ENCODE data around the gene KRT80. TPM values are rescaled to one million over a fixed set of nuclear protein-coding genes. Genes with fewer than 3 reads are reported as not detected.

Gene KRT80
- total and polyA plus RNA-seq, 3 experiments from 2014 or later, result not detected

DNA sequence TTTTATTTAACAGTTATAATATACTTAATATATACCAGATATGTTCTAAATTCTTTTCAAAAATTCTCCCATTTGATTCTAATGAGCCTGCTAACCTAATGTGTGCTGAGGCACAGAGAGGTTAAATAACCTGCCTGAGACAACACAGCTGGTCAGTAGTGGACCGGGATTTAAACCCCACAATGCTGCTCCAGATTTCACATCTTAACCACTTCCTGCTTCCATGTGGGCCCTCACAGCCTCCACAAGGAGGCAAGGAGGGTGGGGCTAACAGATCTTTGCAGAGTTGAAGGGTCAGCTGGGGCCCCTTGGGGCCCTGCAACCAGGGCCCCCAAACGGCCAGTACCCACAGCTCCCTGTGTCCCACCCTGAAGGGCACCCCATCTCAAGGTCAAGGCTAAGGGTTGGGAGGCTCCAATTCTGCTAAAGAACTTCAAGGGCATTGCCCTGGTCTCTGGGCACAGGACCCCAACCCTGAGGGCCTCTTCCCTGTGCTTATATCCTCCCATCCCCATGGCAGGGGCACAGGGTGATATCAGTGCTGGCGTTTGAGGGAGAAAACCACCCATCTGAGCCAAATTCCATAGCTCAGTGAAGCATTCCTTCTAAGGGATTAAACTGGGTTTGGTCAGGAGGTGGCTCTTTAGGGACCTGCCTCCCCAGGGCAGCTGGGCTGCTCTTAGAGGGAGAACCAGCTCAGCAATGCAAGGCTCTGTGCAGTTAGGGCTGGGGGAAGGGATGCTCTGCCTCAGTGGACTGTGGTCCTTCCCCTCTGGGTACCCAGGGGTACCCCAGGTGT lies 2.2 kb downstream of the KRT80 start:
- Mint-ChIP-seq H3K4me3 (no peak overlapping the region), H3K27ac (no peak overlapping the region), H3K4me1 (peaks cover 0 to 3% (median 3%) of the 10 kb centered on the region in 3 donors), H3K36me3 (no peaks in the 10 kb centered on the region), H3K9me3 (no peaks in the 10 kb centered on the region), H3K27me3 (peaks cover 6 to 9% of the 10 kb centered on the region in 2 donors)
- no peaks in the 10 kb centered on the region for H3K27me3 ChIP-seq (ENCODE audit: insufficient read depth, low read length, poor library complexity, severe bottlenecking)
- CTCF ChIA-PET, result no interaction called here
- H3K27ac ChIP-seq (ENCODE audit: low read depth, low read length), result no peak overlapping the region
- no peaks in the 10 kb centered on the region for H3K36me3 ChIP-seq (ENCODE audit: insufficient read depth, low read length)
- H3K9me3 ChIP-seq (ENCODE audit: low read length), result no peaks in the 10 kb centered on the region
- DNase-seq, result no peak
- no peaks in the 10 kb centered on the region for H3K4me1 ChIP-seq (ENCODE audit: insufficient read depth, low read length)
- no peak overlapping the region for H3K4me3 ChIP-seq (ENCODE audit: low read length)
- POLR2A ChIA-PET, result no interaction called here

DNA sequence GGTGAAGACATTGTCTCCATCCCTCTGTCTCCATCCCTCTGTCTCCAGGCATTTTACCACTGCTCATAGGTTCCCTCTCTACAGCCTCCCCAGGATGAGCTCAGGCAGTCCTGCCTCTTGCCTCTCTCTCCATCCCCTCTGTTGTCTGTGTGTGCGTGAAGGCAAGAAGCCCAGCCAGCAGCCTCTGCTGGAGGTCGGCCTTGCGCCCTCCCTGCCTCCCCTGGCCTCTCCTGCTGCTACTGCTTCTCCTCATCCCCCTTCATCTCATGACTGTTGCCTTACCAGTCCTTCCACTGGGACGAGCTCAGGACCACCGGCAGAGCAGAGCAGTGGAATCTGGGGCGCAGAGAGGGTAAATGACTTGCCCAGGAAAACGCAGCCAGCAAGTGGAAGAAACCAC lies 3.2 kb downstream of the KRT80 start:
- H3K4me1 ChIP-seq (ENCODE audit: insufficient read depth, low read length), result no peaks in the 10 kb centered on the region
- Mint-ChIP-seq H3K27me3 (peaks cover 6 to 9% of the 10 kb centered on the region in 2 donors), H3K4me3 (no peak overlapping the region), H3K4me1 (peaks cover 0 to 5% (median 3%) of the 10 kb centered on the region in 3 donors), H3K9me3 (no peaks in the 10 kb centered on the region), H3K27ac (no peak overlapping the region), H3K36me3 (no peaks in the 10 kb centered on the region)
- no peaks in the 10 kb centered on the region for H3K9me3 ChIP-seq (ENCODE audit: low read length)
- no peaks in the 10 kb centered on the region for H3K36me3 ChIP-seq (ENCODE audit: insufficient read depth, low read length)
- POLR2A ChIA-PET, result no interaction called here
- H3K27ac ChIP-seq (ENCODE audit: low read depth, low read length), result no peak overlapping the region
- DNase-seq, result no peak
- no peaks in the 10 kb centered on the region for H3K27me3 ChIP-seq (ENCODE audit: insufficient read depth, low read length, poor library complexity, severe bottlenecking)
- no peak overlapping the region for H3K4me3 ChIP-seq (ENCODE audit: low read length)
- CTCF ChIA-PET, result no interaction called here

DNA sequence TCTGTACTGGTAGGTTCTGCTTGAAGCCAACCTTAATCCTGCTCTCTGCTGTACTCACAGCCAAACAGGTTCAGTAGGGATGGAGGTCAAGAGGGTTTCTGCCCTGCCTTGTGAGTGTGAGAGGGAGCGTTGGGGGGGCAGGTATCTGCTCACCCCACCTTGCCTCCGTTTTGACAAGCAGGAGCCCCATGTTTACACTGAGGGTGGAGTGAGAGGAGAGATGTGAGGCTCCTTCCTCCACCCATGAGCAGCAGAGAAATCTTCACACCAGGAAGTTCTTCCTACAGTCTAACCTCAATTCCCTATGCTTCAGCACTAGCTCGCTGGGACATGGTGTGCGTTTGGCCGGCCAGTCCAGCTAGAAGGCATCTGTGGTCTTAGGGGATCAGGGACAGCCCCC lies 4.2 kb downstream of the KRT80 start:
- Histone ChIP-seq H3K36me3 (ENCODE audit: insufficient read depth, low read length) (no peaks in the 10 kb centered on the region), H3K9me3 (ENCODE audit: low read length) (no peaks in the 10 kb centered on the region), H3K4me1 (ENCODE audit: insufficient read depth, low read length) (no peaks in the 10 kb centered on the region), H3K4me3 (ENCODE audit: low read length) (no peak overlapping the region), H3K27me3 (ENCODE audit: insufficient read depth, low read length, poor library complexity, severe bottlenecking) (no peaks in the 10 kb centered on the region), H3K27ac (ENCODE audit: low read depth, low read length) (no peak overlapping the region)
- peaks cover 4 to 8% of the 10 kb centered on the region in 2 donors for H3K27me3 Mint-ChIP-seq
- no peak overlapping the region for H3K27ac Mint-ChIP-seq
- POLR2A ChIA-PET, result no interaction called here
- H3K9me3 Mint-ChIP-seq, result no peaks in the 10 kb centered on the region
- CTCF ChIA-PET, result no interaction called here
- DNase-seq, result no peak
- peak overlapping the region in 1 of 7 donors; percentile 44 for H3K4me3 Mint-ChIP-seq
- H3K36me3 Mint-ChIP-seq, result no peaks in the 10 kb centered on the region
- H3K4me1 Mint-ChIP-seq, result peaks cover 0 to 5% (median 3%) of the 10 kb centered on the region in 3 donors

DNA sequence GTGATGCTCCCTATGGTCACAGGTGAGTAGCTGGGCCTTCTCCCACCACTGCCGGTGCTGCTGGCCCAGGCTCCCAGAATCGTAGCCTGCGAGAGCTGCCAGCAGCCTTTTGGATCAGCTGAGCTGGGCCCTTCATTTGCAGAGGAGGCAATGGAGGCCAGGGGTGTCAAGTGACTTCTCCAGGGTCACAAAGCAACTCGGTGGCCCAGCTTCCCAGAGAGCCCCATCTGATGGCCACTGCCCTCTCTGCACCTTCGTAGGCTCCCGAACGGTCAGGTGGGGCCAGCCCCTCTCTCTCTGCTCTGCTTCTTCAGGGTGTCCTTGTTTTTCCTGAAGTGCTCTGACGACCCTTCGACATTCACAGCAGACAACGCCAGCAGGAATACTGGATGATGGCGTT lies 4.6 kb downstream of the KRT80 start:
- Mint-ChIP-seq H3K4me3 (no peak overlapping the region), H3K4me1 (peaks cover 0 to 5% (median 3%) of the 10 kb centered on the region in 3 donors), H3K36me3 (no peaks in the 10 kb centered on the region), H3K27ac (no peak overlapping the region), H3K27me3 (peaks cover 0 to 3% of the 10 kb centered on the region in 2 donors), H3K9me3 (no peaks in the 10 kb centered on the region)
- H3K27ac ChIP-seq (ENCODE audit: low read depth, low read length), result no peak overlapping the region
- H3K9me3 ChIP-seq (ENCODE audit: low read length), result no peaks in the 10 kb centered on the region
- no peaks in the 10 kb centered on the region for H3K4me1 ChIP-seq (ENCODE audit: insufficient read depth, low read length)
- DNase-seq, result no peak
- CTCF ChIA-PET, result interaction anchor here (0.8 kb wide), 1 partner anchor 10 kb away, joined by 3 read pairs; no protein-coding TSS in a partner anchor
- POLR2A ChIA-PET, result no interaction called here
- no peaks in the 10 kb centered on the region for H3K36me3 ChIP-seq (ENCODE audit: insufficient read depth, low read length)
- H3K4me3 ChIP-seq (ENCODE audit: low read length), result no peak overlapping the region
- no peaks in the 10 kb centered on the region for H3K27me3 ChIP-seq (ENCODE audit: insufficient read depth, low read length, poor library complexity, severe bottlenecking)

DNA sequence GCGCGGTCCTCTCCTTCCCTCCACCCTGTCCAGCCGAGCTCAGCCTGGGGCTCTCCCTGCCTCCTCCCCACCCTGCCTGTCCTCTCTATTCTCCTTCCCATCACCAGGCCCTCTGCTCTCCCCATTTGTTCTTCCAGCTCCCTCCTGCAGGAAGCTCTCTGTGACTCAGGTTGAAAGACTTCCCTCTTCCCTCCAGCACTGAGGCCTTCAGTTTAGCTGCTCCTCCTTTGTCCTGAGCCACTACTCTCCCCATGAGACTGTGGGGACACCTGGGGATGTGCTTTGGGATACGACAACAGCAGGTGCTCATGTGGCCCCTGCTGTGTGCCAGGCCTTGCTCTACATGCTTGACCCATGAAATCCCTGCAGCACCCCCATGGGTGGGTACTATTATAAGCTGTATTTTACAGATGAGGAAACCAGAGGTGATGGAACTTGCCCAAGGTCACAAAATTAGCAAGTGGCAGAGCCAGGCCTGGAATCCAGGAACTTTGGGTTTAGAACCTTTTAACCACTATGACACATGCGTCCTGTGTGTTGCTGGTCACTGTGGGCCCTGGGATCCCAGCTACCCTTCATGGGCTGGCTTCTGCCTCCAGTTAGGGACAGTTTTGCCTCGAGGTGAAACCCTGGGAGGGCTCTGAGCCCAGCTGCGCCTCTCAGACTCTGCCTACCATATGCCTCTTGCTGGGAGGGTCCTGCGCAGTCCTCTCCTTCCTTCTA lies 5.5 kb downstream of the KRT80 start:
- CTCF ChIA-PET, result interaction anchor here (0.8 kb wide), 1 partner anchor 9 kb away, joined by 3 read pairs; no protein-coding TSS in a partner anchor
- POLR2A ChIA-PET, result no interaction called here
- Mint-ChIP-seq H3K4me3 (no peak overlapping the region), H3K36me3 (no peaks in the 10 kb centered on the region), H3K27me3 (peaks cover 0 to 2% of the 10 kb centered on the region in 2 donors), H3K27ac (peak overlapping the region in 1 of 8 donors; percentile 53), H3K4me1 (peaks cover 0 to 5% (median 3%) of the 10 kb centered on the region in 3 donors), H3K9me3 (no peaks in the 10 kb centered on the region)
- Histone ChIP-seq H3K9me3 (ENCODE audit: low read length) (no peaks in the 10 kb centered on the region), H3K27me3 (ENCODE audit: insufficient read depth, low read length, poor library complexity, severe bottlenecking) (no peaks in the 10 kb centered on the region), H3K4me3 (ENCODE audit: low read length) (no peak overlapping the region), H3K27ac (ENCODE audit: low read depth, low read length) (no peak overlapping the region), H3K36me3 (ENCODE audit: insufficient read depth, low read length) (no peaks in the 10 kb centered on the region), H3K4me1 (ENCODE audit: insufficient read depth, low read length) (no peaks in the 10 kb centered on the region)
- no peak for DNase-seq

DNA sequence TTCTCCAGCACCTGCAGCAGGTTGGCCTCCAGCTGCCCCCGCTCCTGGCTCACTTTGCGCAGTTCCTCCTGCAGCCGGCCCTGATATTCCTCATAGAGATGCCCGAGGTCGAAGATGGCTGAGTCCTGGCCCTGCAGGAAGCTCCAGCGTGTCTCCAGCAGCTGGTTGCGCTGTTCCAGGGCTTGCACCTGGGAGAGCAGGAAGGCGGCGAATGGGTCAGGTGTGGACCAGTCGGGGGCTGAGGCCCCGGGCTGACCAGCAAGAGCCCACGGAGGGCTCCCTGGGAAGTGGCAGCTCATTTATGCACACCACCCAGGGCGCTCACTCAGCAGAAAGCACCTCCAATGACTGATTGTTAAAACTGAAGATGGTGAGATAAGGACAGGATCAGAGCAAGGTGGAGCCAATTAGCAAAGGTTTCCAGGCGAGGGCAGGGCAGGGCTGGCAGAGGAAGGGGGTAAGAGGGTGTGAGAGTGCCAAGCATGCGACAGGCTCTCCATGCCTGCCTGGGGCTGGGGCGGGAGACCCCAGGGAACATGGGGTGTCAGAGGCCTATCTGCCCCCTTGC lies 6.3 kb downstream of the KRT80 start:
- H3K27me3 Mint-ChIP-seq, result peaks cover 0 to 2% of the 10 kb centered on the region in 2 donors
- no peak for DNase-seq
- no peaks in the 10 kb centered on the region for H3K27me3 ChIP-seq (ENCODE audit: insufficient read depth, low read length, poor library complexity, severe bottlenecking)
- H3K4me3 Mint-ChIP-seq, result no peak overlapping the region
- H3K4me1 ChIP-seq (ENCODE audit: insufficient read depth, low read length), result no peaks in the 10 kb centered on the region
- ChIA-PET CTCF (no interaction called here), POLR2A (no interaction called here)
- no peaks in the 10 kb centered on the region for H3K9me3 Mint-ChIP-seq
- no peaks in the 10 kb centered on the region for H3K9me3 ChIP-seq (ENCODE audit: low read length)
- H3K36me3 ChIP-seq (ENCODE audit: insufficient read depth, low read length), result no peaks in the 10 kb centered on the region
- H3K4me1 Mint-ChIP-seq, result peaks cover 0 to 5% (median 3%) of the 10 kb centered on the region in 3 donors
- no peak overlapping the region for H3K27ac Mint-ChIP-seq
- no peak overlapping the region for H3K4me3 ChIP-seq (ENCODE audit: low read length)
- H3K27ac ChIP-seq (ENCODE audit: low read depth, low read length), result no peak overlapping the region
- H3K36me3 Mint-ChIP-seq, result no peaks in the 10 kb centered on the region

DNA sequence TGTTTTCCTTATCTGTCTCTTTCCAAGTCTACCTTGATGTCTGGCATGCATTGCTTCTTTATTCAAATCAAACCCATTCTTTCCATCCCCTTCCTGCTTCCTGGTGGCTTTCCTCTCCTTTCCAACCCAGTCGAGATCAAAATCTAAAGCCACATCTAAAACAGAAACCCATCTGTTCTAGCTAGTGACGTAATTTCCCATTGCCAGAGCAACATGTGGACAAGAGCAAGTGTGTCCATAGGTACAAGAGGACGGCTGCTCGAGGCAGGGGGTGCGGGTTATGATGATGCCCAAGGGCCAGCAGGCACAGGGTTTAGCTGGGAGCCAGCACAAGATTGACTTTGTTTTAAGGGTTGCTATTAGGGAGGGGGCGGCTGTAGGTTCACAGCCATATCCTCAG lies 7.0 kb downstream of the KRT80 start:
- ChIA-PET CTCF (no interaction called here), POLR2A (no interaction called here)
- Histone ChIP-seq H3K4me3 (ENCODE audit: low read length) (no peak overlapping the region), H3K9me3 (ENCODE audit: low read length) (no peaks in the 10 kb centered on the region), H3K36me3 (ENCODE audit: insufficient read depth, low read length) (no peaks in the 10 kb centered on the region), H3K27ac (ENCODE audit: low read depth, low read length) (no peak overlapping the region), H3K4me1 (ENCODE audit: insufficient read depth, low read length) (no peaks in the 10 kb centered on the region), H3K27me3 (ENCODE audit: insufficient read depth, low read length, poor library complexity, severe bottlenecking) (no peaks in the 10 kb centered on the region)
- Mint-ChIP-seq H3K27me3 (peaks cover 0 to 2% of the 10 kb centered on the region in 2 donors), H3K4me1 (peaks cover 0 to 5% (median 3%) of the 10 kb centered on the region in 3 donors), H3K4me3 (no peak overlapping the region), H3K27ac (no peak overlapping the region), H3K36me3 (no peaks in the 10 kb centered on the region), H3K9me3 (no peaks in the 10 kb centered on the region)
- DNase-seq, result no peak

DNA sequence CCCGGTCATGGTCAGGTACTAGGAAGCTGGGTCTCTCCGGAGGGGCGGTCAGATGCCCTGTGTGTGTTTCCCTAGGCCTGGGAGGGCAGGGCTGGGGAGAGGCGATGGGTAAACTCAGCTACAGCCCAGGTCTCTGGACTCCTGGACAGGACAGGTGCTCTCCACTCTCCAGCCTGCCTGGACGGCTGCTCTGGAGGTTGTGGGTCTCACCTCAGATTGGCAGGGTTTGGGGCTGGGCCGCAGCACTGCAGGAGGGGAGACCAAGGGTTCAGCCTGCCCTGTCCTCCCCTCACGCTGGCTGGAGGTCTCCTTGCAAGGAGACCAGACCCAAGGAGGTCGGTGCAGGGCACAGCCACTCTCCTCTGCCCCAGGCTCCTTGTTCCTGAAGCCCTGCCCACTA lies 7.8 kb downstream of the KRT80 start:
- CTCF ChIA-PET, result no interaction called here

More for the DNA sequence above, 7.8 kb downstream of the KRT80 start:
- Histone ChIP-seq H3K4me1 (ENCODE audit: insufficient read depth, low read length) (no peaks in the 10 kb centered on the region), H3K9me3 (ENCODE audit: low read length) (no peaks in the 10 kb centered on the region), H3K27me3 (ENCODE audit: insufficient read depth, low read length, poor library complexity, severe bottlenecking) (no peaks in the 10 kb centered on the region), H3K27ac (ENCODE audit: low read depth, low read length) (no peak overlapping the region), H3K4me3 (ENCODE audit: low read length) (no peak overlapping the region), H3K36me3 (ENCODE audit: insufficient read depth, low read length) (no peaks in the 10 kb centered on the region)
- Mint-ChIP-seq H3K27ac (no peak overlapping the region), H3K9me3 (no peaks in the 10 kb centered on the region), H3K36me3 (no peaks in the 10 kb centered on the region), H3K27me3 (peaks cover 0 to 2% of the 10 kb centered on the region in 2 donors), H3K4me1 (peaks cover 0 to 5% (median 3%) of the 10 kb centered on the region in 3 donors), H3K4me3 (no peak overlapping the region)
- POLR2A ChIA-PET, result no interaction called here
- no peak for DNase-seq
